ENCODE data around the gene SLC15A2. TPM values are rescaled to one million over a fixed set of nuclear protein-coding genes. Genes with fewer than 3 reads are reported as not detected.
"Not testable (repeated sequence)": the region's sequence is repeated elsewhere in the genome, so short reads cannot be mapped to it uniquely, and the experiment has no call there.

SLC15A2 gene
- polyA plus RNA-seq, 4 donors: 0.34 to 2.6 (median 0.83) TPM

DNA sequence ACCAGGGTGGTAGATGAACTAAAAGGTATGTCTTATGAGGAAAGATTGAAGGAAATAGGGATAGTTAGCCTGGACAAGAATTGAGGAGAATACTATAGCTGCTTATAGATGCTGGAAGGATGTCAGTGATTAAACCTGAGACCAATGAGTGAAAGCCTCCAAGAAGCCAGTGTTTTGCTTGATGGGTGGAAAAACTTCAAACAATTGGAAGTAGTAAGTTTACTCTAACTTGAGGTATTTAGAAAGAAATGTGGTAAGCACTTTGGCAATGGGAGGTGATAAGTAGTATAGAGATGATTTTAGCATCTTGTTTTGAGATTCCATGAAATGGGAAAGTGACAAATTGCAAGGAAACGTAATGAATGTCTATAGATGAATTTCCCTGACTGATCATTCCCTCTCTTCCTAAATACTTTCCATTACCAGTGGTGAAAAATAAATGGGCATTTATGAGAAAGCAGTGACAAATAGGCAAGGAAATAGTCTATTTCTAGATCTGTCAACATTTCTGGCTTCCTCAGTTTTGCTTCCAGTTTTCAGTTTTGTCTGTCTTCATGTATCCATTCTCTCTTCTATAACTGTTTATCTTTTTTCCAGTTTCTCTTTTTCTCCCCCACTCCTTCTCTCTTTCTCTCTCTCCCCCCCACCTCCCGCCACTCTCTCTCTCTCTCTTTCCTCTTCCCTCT is 19.2 kb downstream of the SLC15A2 start:
- Histone ChIP-seq H3K36me3 (ENCODE audit: control insufficient read depth in 3 of 3, insufficient read depth in 2 of 3, low read depth in 1 of 3, low read length in 3 of 3) (no peaks in the 10 kb centered on the region), H3K27me3 (ENCODE audit: control insufficient read depth in 3 of 3, insufficient read depth in 3 of 3, low read length in 3 of 3) (no peaks in the 10 kb centered on the region), H3K27ac (ENCODE audit: low read depth in 1 of 3, low read length in 2 of 3) (no peak overlapping the region), H3K4me1 (ENCODE audit: control insufficient read depth in 3 of 3, insufficient read depth in 2 of 3, low read depth in 1 of 3, low read length in 2 of 3) (no peaks in the 10 kb centered on the region), H3K4me3 (ENCODE audit: low read depth in 1 of 3, low read length in 3 of 3) (no peak overlapping the region), H3K9me3 (ENCODE audit: control insufficient read depth in 2 of 2, insufficient read depth in 1 of 2, low read depth in 1 of 2, low read length in 1 of 2) (no peaks in the 10 kb centered on the region)
- no peak for DNase-seq
- no peak for FAIRE-seq
- 34 to 89% (median 86%) methylated on average over 2 of the region's 2 CpGs for WGBS, 3 donors

- 69 to 92% (median 88%) methylated on average over 12 of the region's 12 CpGs for whole genome bisulfite sequencing, 3 donors
- no peak for FAIRE-seq
- no peak overlapping the region for H3K27ac ChIP-seq (ENCODE audit: low read depth in 1 of 3, low read length in 2 of 3)
Measured at GRCh38 chr3:121914081-121914998, 20.1 kb downstream of the SLC15A2 start.

GRCh38 chr3:121916189-121916588 is 22.0 kb downstream of the SLC15A2 start:
- Histone ChIP-seq H3K4me3 (ENCODE audit: low read depth in 1 of 3, low read length in 3 of 3) (no peak overlapping the region), H3K4me1 (ENCODE audit: control insufficient read depth in 3 of 3, insufficient read depth in 2 of 3, low read depth in 1 of 3, low read length in 2 of 3) (no peaks in the 10 kb centered on the region), H3K36me3 (ENCODE audit: control insufficient read depth in 3 of 3, insufficient read depth in 2 of 3, low read depth in 1 of 3, low read length in 3 of 3) (no peaks in the 10 kb centered on the region), H3K27ac (ENCODE audit: low read depth in 1 of 3, low read length in 2 of 3) (no peak overlapping the region), H3K9me3 (ENCODE audit: control insufficient read depth in 2 of 2, insufficient read depth in 1 of 2, low read depth in 1 of 2, low read length in 1 of 2) (no peaks in the 10 kb centered on the region), H3K27me3 (ENCODE audit: control insufficient read depth in 3 of 3, insufficient read depth in 3 of 3, low read length in 3 of 3) (no peaks in the 10 kb centered on the region)
- FAIRE-seq: no peak
- peak in 1 of 2 donors; percentile 7 for DNase-seq

More at GRCh38 chr3:121914081-121914998, 20.1 kb downstream of the SLC15A2 start:
- Histone ChIP-seq H3K27me3 (ENCODE audit: control insufficient read depth in 3 of 3, insufficient read depth in 3 of 3, low read length in 3 of 3) (no peaks in the 10 kb centered on the region), H3K4me1 (ENCODE audit: control insufficient read depth in 3 of 3, insufficient read depth in 2 of 3, low read depth in 1 of 3, low read length in 2 of 3) (no peaks in the 10 kb centered on the region), H3K9me3 (ENCODE audit: control insufficient read depth in 2 of 2, insufficient read depth in 1 of 2, low read depth in 1 of 2, low read length in 1 of 2) (no peaks in the 10 kb centered on the region), H3K4me3 (ENCODE audit: low read depth in 1 of 3, low read length in 3 of 3) (no peak overlapping the region), H3K36me3 (ENCODE audit: control insufficient read depth in 3 of 3, insufficient read depth in 2 of 3, low read depth in 1 of 3, low read length in 3 of 3) (no peaks in the 10 kb centered on the region)
- DNase-seq: no peak

DNA sequence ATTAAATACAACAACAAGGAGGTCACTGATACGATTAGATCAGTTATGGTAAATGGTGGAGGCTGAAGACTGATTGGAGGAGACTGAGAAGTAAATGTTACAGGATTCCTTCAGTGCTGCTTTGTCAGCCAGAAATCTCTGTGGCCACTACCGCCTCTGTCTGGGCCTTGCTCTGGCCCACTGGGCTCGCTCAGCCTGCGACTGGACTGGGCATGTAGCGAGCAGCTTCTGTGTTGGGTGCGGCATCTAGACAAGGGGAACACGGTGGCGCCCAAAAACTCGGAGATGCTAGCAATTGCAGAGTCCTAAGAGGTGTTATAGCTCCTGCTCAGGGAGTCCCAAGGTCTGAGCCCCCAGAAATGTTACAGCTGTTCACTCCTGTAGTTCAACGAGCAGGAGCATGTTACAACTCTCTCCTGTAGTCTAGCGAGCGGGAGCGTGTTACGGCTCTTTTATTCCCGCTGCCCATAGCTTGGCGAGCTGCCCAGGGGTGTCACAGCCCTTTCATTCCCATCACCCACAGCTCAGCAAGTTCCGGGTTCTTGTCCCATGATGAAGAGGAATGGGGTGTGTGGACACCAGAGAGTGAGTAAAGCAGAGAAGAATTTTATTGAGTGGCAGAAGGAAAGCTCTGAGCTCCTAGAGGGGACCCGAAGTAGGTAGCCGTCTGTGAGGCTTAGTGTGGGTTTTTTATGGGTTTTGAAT is 24.7 kb downstream of the SLC15A2 start:
- no peak for DNase-seq
- Histone ChIP-seq H3K36me3 (ENCODE audit: control insufficient read depth in 3 of 3, insufficient read depth in 2 of 3, low read depth in 1 of 3, low read length in 3 of 3) (no peaks in the 10 kb centered on the region), H3K4me3 (ENCODE audit: low read depth in 1 of 3, low read length in 3 of 3) (no peak overlapping the region), H3K9me3 (ENCODE audit: control insufficient read depth in 2 of 2, insufficient read depth in 1 of 2, low read depth in 1 of 2, low read length in 1 of 2) (no peaks in the 10 kb centered on the region), H3K27me3 (ENCODE audit: control insufficient read depth in 3 of 3, insufficient read depth in 3 of 3, low read length in 3 of 3) (no peaks in the 10 kb centered on the region), H3K27ac (ENCODE audit: low read depth in 1 of 3, low read length in 2 of 3) (no peak overlapping the region), H3K4me1 (ENCODE audit: control insufficient read depth in 3 of 3, insufficient read depth in 2 of 3, low read depth in 1 of 3, low read length in 2 of 3) (no peaks in the 10 kb centered on the region)
- no peak for FAIRE-seq
- WGBS, 3 donors: 87 to 95% (median 94%) methylated on average over 19 of the region's 19 CpGs

DNA sequence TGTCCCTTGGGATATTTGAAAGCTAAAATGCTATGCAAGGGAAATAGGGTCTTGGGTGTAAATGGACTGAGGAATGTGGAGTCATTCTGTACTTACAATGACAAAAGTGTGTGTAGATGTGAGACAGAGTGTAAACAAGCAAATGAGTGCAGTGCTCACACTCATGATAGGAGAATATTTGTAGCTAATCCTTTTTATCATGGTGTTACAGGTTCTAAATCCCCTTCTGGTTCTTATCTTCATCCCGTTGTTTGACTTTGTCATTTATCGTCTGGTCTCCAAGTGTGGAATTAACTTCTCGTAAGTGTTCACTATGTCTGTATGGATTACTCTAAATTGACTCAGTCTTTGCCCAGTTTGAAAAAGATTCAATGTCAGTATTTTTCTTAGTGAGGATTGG is 30.5 kb downstream of the SLC15A2 start:
- no peaks in the 10 kb centered on the region for H3K27me3 ChIP-seq (ENCODE audit: control insufficient read depth in 3 of 3, insufficient read depth in 3 of 3, low read length in 3 of 3)
- WGBS, 3 donors: 18 to 56% (median 36%) methylated on average over 3 of the region's 3 CpGs
- FAIRE-seq: no peak
- H3K4me1 ChIP-seq (ENCODE audit: control insufficient read depth in 3 of 3, insufficient read depth in 2 of 3, low read depth in 1 of 3, low read length in 2 of 3): peaks cover 0 to 3% (median 0%) of the 10 kb centered on the region in 3 donors
- peaks cover 0 to 4% of the 10 kb centered on the region in 2 donors for H3K9me3 ChIP-seq (ENCODE audit: control insufficient read depth in 2 of 2, insufficient read depth in 1 of 2, low read depth in 1 of 2, low read length in 1 of 2)
- H3K27ac ChIP-seq (ENCODE audit: low read depth in 1 of 3, low read length in 2 of 3): no peak overlapping the region
- H3K36me3 ChIP-seq (ENCODE audit: control insufficient read depth in 3 of 3, insufficient read depth in 2 of 3, low read depth in 1 of 3, low read length in 3 of 3): peaks cover 0 to 2% (median 0%) of the 10 kb centered on the region in 3 donors
- no peak overlapping the region for H3K4me3 ChIP-seq (ENCODE audit: low read depth in 1 of 3, low read length in 3 of 3)
- DNase-seq: no peak

- H3K9me3 ChIP-seq (ENCODE audit: control insufficient read depth in 2 of 2, insufficient read depth in 1 of 2, low read depth in 1 of 2, low read length in 1 of 2): peaks cover 0 to 4% of the 10 kb centered on the region in 2 donors
- FAIRE-seq: no peak
- peaks cover 0 to 3% (median 0%) of the 10 kb centered on the region in 3 donors for H3K4me1 ChIP-seq (ENCODE audit: control insufficient read depth in 3 of 3, insufficient read depth in 2 of 3, low read depth in 1 of 3, low read length in 2 of 3)
- no peak overlapping the region for H3K27ac ChIP-seq (ENCODE audit: low read depth in 1 of 3, low read length in 2 of 3)
- H3K36me3 ChIP-seq (ENCODE audit: control insufficient read depth in 3 of 3, insufficient read depth in 2 of 3, low read depth in 1 of 3, low read length in 3 of 3): peaks cover 0 to 2% (median 0%) of the 10 kb centered on the region in 3 donors
- 0 to 100% (median 88%) methylated on average over 1 of the region's 1 CpG for WGBS, 3 donors
- H3K4me3 ChIP-seq (ENCODE audit: low read depth in 1 of 3, low read length in 3 of 3): no peak overlapping the region
- no peak for DNase-seq
- no peaks in the 10 kb centered on the region for H3K27me3 ChIP-seq (ENCODE audit: control insufficient read depth in 3 of 3, insufficient read depth in 3 of 3, low read length in 3 of 3)
Measured at GRCh38 chr3:121926380-121926779, 32.2 kb downstream of the SLC15A2 start.

DNA sequence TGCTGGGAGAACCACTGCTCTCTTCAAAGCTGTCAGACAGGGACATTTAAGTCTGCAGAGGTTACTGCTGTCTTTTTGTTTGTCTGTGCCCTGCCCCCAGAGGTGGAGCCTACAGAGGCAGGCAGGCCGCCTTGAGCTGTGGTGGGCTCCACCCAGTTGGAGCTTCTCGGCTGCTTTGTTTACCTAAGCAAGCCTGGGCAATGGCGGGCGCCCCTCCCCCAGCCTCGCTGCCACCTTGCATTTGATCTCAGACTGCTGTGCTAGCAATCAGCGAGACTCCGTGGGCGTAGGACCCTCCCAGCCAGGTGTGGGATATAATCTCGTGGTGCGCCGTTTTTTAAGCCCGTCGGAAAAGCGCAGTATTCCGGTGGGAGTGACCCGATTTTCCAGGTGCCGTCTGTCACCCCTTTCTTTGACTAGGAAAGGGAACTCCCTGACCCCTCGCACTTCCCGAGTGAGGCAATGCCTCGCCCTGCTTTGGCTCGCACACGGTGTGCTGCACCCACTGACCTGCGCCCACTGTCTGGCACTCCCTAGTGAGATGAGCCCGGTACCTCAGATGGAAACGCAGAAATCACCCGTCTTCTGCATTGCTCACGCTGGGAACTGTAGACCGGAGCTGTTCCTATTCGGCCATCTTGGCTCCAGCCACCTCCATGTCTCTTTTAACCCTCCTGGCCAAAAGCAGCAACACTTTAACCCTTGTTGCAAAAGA is 44.1 kb downstream of the SLC15A2 start:
- H3K4me1 ChIP-seq (ENCODE audit: control insufficient read depth in 3 of 3, insufficient read depth in 2 of 3, low read depth in 1 of 3, low read length in 2 of 3); DNase-seq; H3K36me3 ChIP-seq (ENCODE audit: control insufficient read depth in 3 of 3, insufficient read depth in 2 of 3, low read depth in 1 of 3, low read length in 3 of 3); H3K9me3 ChIP-seq (ENCODE audit: control insufficient read depth in 2 of 2, insufficient read depth in 1 of 2, low read depth in 1 of 2, low read length in 1 of 2); H3K4me3 ChIP-seq (ENCODE audit: low read depth in 1 of 3, low read length in 3 of 3); FAIRE-seq; H3K27ac ChIP-seq (ENCODE audit: low read depth in 1 of 3, low read length in 2 of 3); H3K27me3 ChIP-seq (ENCODE audit: control insufficient read depth in 3 of 3, insufficient read depth in 3 of 3, low read length in 3 of 3): not testable (repeated sequence)
- WGBS, 3 donors: 87 to 90% (median 90%) methylated on average over 23 to 29 of the region's 29 CpGs

DNA sequence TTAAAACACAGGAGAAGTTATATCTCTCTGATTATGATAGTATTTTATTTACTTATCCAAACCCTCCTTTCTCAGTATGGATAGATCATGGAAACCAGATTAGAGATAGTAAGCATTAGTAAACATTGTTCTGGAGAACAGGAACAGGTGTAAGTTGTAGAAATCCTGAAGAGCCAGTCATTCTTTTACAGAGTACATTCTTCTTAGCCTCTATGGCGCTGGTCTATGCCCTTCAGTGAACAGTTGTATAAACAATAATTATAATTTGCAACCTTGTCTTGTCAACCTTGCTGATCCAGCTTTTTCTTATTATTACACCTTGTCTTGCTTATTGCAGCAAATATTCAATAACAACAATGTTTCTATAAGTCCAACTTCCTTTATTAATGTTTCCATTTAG is 47.4 kb downstream of the SLC15A2 start:
- H3K4me1 ChIP-seq (ENCODE audit: control insufficient read depth in 3 of 3, insufficient read depth in 2 of 3, low read depth in 1 of 3, low read length in 2 of 3): peaks cover 0 to 8% (median 0%) of the 10 kb centered on the region in 3 donors
- DNase-seq (peak in 1 of 2 donors; percentile 10), FAIRE-seq (no peak)
- no peak overlapping the region for H3K27ac ChIP-seq (ENCODE audit: low read depth in 1 of 3, low read length in 2 of 3)
- no peaks in the 10 kb centered on the region for H3K27me3 ChIP-seq (ENCODE audit: control insufficient read depth in 3 of 3, insufficient read depth in 3 of 3, low read length in 3 of 3)
- no peak overlapping the region for H3K4me3 ChIP-seq (ENCODE audit: low read depth in 1 of 3, low read length in 3 of 3)
- peaks cover 0 to 4% (median 0%) of the 10 kb centered on the region in 3 donors for H3K36me3 ChIP-seq (ENCODE audit: control insufficient read depth in 3 of 3, insufficient read depth in 2 of 3, low read depth in 1 of 3, low read length in 3 of 3)
- H3K9me3 ChIP-seq (ENCODE audit: control insufficient read depth in 2 of 2, insufficient read depth in 1 of 2, low read depth in 1 of 2, low read length in 1 of 2): no peaks in the 10 kb centered on the region
- 70 to 75% (median 72%) methylated on average over 1 of the region's 1 CpG for WGBS, 3 donors
